ENCODE results near the gene CNTNAP4.

The CNTNAP4 gene

DNA sequence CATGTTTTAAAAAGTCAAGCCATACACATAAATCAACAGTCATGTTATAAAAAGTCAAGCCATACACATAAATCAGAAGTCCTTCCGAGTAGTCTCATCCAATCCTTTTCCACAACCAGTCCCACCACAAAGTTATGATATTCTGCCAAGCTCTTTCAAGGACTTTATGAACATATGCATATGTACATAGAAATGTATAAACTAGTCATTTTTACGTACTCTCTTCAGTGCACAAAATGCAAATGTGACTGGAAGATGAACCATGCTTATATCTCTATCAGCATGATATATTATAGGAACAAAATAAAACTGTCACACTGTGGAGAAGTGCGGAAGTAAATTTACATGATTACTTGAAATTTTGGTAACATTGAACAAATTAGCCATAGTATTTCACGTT lies 200.9 kb downstream of the CNTNAP4 start:
- no peak overlapping the region for H3K27ac Mint-ChIP-seq
- no peaks in the 10 kb centered on the region for H3K27me3 Mint-ChIP-seq (ENCODE audit: low read depth)
- no peaks in the 10 kb centered on the region for H3K9me3 Mint-ChIP-seq
- H3K36me3 Mint-ChIP-seq (ENCODE audit: low read depth), result no peaks in the 10 kb centered on the region
- H3K4me1 Mint-ChIP-seq, result no peaks in the 10 kb centered on the region
- TF ChIP-seq, protein P1, sequence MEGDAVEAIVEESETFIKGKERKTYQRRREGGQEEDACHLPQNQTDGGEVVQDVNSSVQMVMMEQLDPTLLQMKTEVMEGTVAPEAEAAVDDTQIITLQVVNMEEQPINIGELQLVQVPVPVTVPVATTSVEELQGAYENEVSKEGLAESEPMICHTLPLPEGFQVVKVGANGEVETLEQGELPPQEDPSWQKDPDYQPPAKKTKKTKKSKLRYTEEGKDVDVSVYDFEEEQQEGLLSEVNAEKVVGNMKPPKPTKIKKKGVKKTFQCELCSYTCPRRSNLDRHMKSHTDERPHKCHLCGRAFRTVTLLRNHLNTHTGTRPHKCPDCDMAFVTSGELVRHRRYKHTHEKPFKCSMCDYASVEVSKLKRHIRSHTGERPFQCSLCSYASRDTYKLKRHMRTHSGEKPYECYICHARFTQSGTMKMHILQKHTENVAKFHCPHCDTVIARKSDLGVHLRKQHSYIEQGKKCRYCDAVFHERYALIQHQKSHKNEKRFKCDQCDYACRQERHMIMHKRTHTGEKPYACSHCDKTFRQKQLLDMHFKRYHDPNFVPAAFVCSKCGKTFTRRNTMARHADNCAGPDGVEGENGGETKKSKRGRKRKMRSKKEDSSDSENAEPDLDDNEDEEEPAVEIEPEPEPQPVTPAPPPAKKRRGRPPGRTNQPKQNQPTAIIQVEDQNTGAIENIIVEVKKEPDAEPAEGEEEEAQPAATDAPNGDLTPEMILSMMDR (IDR thresholded peaks at IDR 0.05; ENCODE audit: unreplicated experiment in 3 of 3), result no peak
- H3K4me3 Mint-ChIP-seq, result no peak overlapping the region

DNA sequence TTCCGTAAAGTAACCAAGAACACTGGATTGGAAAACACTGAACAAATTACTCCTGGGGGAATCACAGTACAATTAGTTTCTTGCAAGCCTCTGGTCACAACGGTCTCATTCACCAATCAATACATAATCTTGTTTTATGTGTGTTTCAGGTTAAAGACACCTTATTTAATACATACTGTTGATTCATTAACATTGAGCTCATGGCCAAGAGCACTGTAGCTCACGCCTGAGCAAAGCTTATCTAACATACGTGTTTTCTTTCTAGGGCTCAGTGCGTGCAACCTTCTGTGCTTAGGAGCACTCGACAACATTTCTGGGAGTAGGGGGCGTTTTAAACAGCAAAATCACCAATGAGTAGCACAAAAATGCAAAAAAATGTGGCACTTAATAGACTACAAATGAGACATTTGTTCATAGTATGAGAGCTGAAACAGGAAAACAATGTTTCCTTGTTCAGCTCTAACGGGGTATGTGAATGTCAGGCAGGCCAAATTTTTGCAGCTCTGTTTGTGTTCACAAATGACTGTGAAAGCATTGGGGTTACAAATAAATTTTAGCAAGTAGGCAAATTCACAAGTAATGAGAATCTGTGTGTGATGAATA lies 206.2 kb downstream of the CNTNAP4 start:
- no peak overlapping the region for H3K4me3 Mint-ChIP-seq
- H3K4me1 Mint-ChIP-seq, result no peaks in the 10 kb centered on the region
- no peak overlapping the region for H3K27ac Mint-ChIP-seq
- no peaks in the 10 kb centered on the region for H3K9me3 Mint-ChIP-seq
- H3K36me3 Mint-ChIP-seq (ENCODE audit: low read depth), result no peaks in the 10 kb centered on the region
- TF ChIP-seq, protein P1 (IDR thresholded peaks at IDR 0.05; ENCODE audit: unreplicated experiment in 3 of 3), result no peak
- H3K27me3 Mint-ChIP-seq (ENCODE audit: low read depth), result no peaks in the 10 kb centered on the region

DNA sequence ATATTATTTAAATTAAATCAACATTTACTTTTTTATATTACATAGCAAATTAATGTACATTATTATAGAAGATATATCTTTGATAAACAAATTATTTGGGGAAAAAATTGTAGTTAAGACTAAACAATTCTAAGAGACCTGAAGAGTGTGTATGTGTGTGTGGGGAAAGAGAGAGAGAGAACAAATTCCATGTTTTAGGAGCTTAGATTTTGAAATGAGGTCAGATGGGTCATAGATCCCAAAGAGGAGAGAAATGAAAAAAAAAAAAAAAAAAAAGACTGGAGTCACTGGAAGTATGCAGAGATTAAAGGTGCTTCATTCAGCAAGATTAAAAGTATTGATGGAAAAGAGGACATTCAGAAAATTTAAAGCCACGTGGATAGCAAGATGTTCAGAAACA lies 206.8 kb downstream of the CNTNAP4 start:
- H3K27ac Mint-ChIP-seq, result no peak overlapping the region

DNA sequence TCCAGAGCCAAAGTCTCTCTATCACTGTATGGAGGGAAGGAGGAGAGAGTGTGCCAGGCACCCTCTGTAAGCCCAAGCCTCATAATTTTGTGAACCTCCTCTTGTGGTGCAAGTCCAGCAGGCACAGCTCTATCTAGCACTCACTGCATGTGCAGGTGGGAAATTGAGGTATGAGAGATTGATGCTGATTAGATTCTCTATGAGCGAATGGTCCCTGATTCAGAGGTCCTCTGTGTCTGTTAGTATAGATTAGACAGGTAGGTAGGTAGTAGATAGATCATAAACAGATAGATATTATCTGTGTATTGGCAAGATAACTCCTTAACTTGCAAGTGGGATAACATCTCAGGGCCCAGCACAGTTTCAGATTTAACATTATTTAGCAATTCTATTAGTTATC lies 209.5 kb downstream of the CNTNAP4 start:
- no peaks in the 10 kb centered on the region for H3K4me1 Mint-ChIP-seq
- H3K4me3 Mint-ChIP-seq, result no peak overlapping the region
- H3K36me3 Mint-ChIP-seq (ENCODE audit: low read depth), result no peaks in the 10 kb centered on the region
- no peaks in the 10 kb centered on the region for H3K27me3 Mint-ChIP-seq (ENCODE audit: low read depth)
- TF ChIP-seq, protein P1 (IDR thresholded peaks at IDR 0.05; ENCODE audit: unreplicated experiment in 3 of 3), result no peak
- no peak overlapping the region for H3K27ac Mint-ChIP-seq
- H3K9me3 Mint-ChIP-seq, result no peaks in the 10 kb centered on the region

More for the DNA sequence above, 206.8 kb downstream of the CNTNAP4 start:
- Mint-ChIP-seq H3K4me1 (no peaks in the 10 kb centered on the region), H3K4me3 (no peak overlapping the region), H3K9me3 (no peaks in the 10 kb centered on the region), H3K36me3 (ENCODE audit: low read depth) (no peaks in the 10 kb centered on the region), H3K27me3 (ENCODE audit: low read depth) (no peaks in the 10 kb centered on the region)
- TF ChIP-seq, protein P1 (IDR thresholded peaks at IDR 0.05; ENCODE audit: unreplicated experiment in 3 of 3), result no peak

DNA sequence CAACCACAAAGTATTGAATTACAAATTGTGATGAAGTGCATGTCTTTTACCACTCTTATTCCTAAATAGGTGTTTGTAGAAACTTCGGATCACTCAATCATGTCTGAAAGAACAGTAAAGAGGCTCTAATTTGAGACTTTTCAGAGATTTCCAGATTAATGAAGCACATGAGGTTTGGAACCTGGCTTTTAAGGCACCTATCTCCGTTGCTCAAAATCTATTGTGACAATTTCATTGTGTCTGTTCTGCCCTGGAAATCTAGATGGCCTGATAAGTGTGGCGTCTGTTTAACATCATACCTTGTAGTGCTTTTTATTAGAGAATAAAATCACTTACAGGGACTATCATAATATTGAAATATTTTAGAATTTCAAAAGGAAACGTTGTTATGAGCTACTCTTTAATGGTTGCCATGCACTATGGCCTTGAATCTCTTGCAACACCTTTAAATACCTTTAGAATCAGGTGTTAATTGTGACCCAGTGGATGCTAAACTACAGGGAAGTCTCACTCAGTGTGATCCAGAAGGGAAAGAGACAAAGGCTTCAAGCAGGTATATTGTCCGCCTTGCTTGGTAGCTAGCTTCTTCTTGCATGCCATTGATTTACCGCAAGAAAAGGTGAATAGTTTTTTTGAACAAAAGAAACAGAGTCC lies 210.3 kb downstream of the CNTNAP4 start:
- H3K4me1 Mint-ChIP-seq, result no peaks in the 10 kb centered on the region
- no peaks in the 10 kb centered on the region for H3K9me3 Mint-ChIP-seq
- no peak overlapping the region for H3K27ac Mint-ChIP-seq
- no peak overlapping the region for H3K4me3 Mint-ChIP-seq
- H3K27me3 Mint-ChIP-seq (ENCODE audit: low read depth), result no peaks in the 10 kb centered on the region
- TF ChIP-seq, protein P1 (IDR thresholded peaks at IDR 0.05; ENCODE audit: unreplicated experiment in 3 of 3), result no peak
- no peaks in the 10 kb centered on the region for H3K36me3 Mint-ChIP-seq (ENCODE audit: low read depth)

DNA sequence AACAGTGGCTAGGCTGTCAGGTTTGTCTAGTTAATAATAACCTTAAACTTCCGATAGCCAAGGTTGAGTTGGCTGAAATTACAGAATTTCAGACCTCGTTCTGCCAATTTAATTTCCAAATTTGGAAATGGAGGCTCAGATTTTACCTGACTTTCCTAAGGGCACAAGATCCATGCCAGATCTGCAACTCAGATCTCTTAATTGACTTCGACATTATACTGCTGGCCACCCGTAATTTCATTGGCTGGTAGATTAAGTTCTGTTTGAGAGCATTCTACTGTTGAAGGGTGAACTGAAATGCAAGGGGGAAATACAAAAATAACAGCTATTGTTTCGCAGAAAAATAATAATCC lies 210.8 kb downstream of the CNTNAP4 start:
- H3K36me3 Mint-ChIP-seq (ENCODE audit: low read depth), result no peaks in the 10 kb centered on the region
- TF ChIP-seq, protein P1 (IDR thresholded peaks at IDR 0.05; ENCODE audit: unreplicated experiment in 3 of 3), result no peak
- H3K27me3 Mint-ChIP-seq (ENCODE audit: low read depth), result no peaks in the 10 kb centered on the region
- no peaks in the 10 kb centered on the region for H3K9me3 Mint-ChIP-seq
- no peak overlapping the region for H3K27ac Mint-ChIP-seq
- no peaks in the 10 kb centered on the region for H3K4me1 Mint-ChIP-seq
- H3K4me3 Mint-ChIP-seq, result no peak overlapping the region

All from nephron (organoid).